Central memory CD4-positive, alpha-beta T cell (primary cell): ENCODE data around the gene CTPS2.
"Not testable (repeated sequence)": the region's sequence is repeated elsewhere in the genome, so short reads cannot be mapped to it uniquely, and the experiment has no call there.

Experiments
- DNase-seq: peaks from one replicate; pipeline ENCODE4 v3.0.0; 2022

The CTPS2 gene

DNA sequence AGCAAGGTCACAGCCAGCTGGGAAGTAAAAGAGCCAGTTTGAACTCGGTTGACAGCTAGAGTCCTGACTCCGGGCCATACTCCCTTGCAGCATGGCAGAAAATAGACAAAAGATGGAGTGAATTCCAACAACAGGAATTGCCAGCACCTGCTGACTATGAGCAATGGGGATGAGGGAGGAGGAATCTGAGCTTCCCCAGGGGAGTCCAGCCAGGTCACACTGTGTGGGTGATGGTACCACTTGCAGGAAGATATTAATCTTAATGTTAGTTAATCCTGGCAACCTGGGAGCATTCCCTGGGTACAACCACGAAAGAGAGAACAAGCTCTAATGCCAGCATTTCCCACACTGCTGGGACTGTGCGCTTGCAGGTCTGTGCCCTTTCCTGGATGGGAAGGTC, 110.6 kb downstream of the CTPS2 start:
- no peak for DNase-seq

DNA sequence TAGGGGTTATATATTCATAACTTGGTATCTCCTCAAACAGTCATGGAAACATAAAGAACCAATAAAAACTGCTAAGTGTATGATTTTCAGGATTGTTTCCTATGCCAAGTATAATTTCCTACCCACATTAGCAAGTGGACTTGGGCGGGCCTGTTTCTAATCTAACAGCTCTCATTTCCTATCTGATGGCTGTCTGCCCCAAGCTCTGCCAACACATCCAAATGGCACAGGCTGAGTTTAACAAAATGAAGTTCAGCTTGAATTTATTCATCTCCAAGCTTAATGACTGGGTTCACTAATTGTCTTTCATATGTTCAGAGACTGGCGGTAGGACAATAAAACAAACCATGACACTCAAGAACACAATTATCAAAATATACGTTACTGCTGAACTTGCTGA, 118.0 kb downstream of the CTPS2 start:
- no peak for DNase-seq

DNA sequence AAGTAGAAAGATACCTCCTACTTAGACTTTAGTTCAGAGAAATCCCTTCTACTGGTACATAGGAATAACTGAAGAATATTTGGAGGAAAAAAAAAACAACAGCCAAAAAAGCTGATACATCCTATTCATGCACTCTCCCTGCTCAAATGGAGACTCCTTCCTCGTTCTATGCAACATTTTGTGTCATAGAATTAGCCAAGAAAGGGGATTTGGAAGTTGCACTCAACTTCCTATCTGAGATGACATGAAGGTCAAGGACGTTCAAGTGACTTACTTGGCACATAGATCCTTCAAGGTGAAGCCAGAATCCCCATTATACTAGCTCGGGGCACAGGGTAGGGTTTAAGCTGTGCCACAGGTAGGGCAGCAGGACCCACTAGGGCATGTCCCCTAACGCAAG, 118.7 kb downstream of the CTPS2 start:
- DNase-seq, result no peak

DNA sequence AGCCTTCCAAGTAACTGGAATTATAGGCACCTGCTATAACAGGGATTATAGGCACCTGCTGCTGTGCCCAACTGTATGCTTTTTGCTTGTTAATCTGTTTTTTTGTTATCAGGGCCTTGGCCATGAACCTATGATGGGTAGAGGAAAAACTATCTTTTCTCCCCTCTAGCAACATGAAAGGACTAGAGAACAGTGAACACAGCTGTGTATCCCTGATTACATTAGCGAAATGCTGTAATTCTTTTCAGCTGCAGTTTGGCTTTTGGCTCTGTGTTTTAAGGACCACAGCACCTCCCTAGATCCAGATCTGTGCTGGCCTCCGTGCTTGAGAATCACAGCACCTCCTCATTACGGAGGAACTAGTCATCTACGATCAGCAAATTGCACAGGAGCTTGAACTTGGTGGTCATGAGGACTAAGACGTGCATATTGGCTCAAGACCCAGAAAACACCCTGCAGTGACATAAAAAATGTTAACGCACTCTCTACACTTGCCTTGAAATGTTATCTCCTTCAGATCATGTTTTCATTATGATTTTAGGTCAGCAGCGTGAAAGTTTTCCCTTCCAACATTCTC, 120.2 kb downstream of the CTPS2 start:
- no peak for DNase-seq

DNA sequence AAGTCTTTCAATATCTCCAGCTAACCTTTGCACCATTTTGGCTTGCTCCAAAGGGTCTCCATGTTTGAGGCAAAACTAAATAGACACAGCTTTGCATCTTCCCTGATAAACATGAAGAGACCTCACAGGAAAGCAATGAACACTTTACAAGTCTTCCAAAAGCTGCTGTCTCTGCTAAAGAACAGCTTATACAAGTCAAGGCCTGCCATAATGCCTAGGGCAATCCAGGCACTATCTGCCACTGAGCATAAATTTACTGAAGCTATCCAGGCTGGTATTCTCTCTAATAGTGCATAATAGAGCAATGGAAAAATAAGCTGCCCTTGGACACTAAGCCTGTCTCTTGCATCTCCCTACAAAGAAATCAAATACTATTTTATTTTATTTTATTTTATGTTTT, 122.6 kb downstream of the CTPS2 start:
- DNase-seq, result no peak

DNA sequence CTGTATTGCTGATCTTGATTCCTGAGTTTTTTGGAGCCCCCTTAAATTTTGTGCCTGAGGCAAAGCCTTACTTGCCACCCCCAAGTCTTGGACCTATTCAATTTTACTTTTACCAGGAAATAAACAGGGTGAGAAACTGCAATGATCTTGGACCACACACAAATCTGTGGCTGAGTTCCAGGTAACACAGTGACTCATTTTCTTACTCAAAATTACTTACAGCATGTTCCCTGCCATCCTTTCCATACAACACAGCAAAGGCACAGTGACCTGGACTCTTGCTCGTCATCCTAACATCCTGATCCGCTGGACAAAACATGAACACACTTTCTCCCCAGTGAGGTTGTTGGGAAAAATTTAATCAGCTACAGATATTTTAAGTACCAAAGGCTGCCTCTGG, 123.3 kb downstream of the CTPS2 start:
- no peak for DNase-seq

DNA sequence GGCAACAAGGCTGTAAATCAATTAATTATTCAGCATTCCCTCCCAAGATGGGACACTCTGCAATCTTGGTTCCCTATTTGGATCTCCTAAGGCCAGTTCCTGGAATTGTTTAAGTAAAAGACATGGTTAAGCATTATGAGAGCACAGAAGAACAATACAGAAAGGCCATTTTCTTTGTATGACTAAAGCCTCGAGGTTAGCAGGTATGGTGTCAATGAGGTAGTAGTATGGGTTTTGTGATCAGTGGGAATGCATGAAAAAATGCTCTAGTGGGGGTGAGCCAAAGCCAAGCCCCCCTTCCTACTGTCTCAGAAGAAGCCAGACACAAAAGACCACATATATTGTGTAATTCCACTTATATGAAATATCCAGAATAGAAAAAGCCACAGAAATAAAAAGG, 124.2 kb downstream of the CTPS2 start:
- DNase-seq, result no peak

DNA sequence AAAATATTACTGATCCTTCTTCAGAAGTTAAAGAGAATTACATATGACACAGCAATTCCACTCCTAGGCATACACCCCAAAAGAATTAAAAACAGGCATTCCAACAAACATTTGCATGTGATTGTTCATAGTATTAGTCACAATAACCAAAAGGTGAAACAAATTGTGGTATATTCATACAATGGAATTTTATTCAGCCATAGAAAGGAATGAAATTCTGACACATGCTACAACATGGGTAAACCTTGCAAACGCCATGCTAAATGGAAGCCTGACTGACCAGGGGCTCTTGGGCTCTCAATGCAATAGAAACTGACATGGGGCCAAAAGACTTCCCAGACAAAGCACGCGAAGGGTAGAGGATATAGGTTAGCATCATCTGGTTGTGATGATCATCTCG, 124.6 kb downstream of the CTPS2 start:
- no peak for DNase-seq

DNA sequence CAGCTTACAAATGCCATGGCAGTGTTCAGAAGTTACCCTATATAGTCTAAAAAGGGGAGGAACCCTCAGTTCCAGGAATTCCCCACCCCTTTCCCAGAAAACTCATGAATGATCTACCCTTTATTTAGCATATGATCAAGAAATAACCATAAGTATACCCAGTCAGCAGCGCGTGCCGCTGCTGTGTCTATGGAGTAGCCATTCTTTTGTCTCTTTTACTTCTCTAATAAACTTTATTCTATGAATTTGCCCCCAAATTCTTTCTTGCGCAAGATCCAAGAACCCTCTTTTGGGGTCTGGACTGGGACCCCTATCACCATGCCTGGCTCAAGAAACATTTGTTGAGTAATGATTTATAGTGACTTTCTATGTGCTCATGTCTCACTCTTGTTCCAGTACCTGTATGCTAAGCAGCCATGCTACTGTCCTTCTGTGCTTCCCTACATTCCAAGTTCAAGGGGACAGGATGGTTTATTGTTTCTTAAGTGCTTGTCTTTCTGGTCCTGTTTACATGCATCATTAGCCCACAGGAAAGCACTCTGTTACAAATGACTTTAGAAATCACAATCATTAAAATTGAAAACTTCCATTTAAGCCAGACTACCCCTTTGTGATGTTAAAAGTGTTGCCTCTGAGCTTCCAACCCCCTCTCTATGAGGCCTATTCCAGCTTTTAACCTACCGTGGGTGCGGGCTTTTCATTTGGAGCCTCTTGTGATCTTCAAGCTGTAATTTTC, 125.9 kb downstream of the CTPS2 start:
- DNase-seq, result no peak

DNA sequence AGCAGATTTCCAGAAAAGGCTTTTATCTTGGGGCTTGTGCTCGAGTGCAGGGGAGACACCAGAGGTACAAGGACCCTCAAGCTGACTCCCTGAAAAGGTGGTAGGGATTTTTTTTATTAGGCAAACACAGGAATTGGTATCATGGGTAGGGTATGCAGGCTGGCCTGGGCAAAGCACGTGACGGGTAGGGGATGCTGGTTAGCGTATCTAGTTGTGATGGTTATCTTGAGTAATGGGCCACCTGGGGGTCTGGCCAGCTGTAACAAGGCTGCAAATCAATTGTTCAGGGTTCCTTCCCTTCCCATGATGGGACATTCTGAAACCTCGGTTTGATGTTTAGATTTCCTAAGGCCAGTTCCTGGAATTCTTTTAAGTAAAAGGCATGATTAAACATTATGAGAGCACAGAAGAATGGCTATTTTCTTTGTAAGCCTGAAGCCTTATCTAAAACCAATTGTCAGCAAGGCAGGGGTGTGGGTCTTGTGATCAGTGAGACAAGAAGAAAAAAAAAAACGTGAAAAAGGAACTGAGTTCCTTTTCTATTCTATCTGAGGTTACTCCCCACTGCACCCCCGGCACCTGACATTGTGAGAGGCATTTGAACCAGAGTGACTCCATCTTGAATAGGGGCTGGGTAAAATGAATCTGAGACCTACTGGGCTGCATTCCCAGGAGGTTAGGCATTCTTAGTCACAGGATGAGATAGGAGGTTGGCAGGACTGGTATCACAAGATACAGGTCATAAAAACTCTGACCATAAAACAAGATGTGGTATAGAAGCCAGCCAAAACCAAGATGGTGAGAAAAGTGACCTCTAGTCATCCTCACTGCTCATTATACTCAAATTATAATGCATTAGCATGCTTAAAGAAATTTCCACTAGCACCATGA, 126.7 kb downstream of the CTPS2 start:
- no peak for DNase-seq

DNA sequence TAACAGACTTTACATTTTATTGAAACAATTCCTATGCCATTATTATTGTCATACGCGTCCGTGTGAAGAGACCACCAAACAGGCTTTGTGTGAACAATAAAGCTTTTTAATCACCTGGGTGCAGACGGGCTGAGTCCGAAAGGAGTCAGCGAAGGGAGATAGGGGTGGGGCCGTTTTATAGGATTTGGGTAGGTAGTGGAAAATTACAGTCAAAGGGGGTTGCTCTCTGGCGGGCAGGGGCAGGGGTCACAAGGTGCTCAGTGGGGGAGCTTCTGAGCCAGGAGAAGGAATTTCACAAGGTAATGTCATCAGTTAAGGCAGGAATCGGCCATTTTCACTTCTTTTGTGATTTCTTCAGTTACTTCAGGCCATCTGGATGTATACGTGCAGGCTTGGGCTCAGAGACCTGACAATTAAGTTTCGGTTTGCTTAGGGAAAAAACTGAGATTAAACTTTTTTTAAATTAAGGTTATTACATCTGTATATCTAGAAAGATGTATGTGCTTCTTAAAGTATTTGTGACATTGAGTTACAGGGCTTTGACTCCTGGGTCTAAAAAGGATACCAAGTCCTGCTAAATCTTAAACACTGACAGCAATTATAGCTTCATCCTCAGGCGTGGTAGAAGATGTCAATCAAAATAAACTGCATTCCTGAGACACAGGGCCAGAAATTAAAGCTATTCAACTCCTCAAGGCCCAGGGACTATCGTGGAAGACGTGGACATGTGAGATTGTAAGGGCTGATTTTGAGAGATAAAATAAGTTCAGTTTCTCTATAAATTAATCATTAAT, 132.3 kb downstream of the CTPS2 start:
- not testable (repeated sequence) for DNase-seq

DNA sequence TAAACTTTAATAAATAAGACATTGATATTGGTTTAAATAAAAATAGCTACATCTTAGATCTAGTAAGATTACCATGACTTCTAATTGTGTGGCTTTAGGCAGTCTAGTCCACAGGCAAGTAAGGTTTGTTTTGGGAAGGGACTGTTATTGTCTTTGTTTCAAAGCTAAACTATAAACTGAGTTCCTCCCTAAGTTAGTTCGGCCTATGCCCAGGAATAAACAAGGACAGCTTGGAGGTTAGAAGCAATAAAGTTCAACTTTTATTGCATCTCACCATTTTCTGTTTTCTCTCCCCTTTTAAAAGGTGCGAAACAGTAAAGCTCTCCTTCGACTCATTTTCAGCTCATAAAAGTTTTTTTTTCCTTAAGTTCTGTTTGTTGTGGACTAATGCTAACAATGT, 133.0 kb downstream of the CTPS2 start:
- DNase-seq, result no peak

DNA sequence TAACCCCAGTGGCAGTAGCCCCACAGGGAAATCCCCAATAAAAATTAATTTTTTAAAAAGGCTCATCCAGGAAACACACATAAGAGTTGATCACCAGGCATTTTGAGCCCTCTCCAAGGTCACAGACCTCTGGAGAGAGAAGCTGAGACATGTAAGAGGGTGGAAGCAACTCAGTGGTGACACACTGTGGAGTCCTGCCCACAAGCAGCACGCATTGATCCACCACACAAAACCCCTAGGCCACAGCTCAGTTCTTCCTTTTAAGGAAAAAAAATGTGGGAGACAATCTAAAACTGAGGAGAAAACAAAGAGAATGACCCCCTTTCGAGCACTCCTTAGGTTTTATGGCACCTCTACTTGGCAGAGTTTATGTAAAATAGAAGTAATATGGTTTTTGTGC, 134.3 kb downstream of the CTPS2 start:
- no peak for DNase-seq

DNA sequence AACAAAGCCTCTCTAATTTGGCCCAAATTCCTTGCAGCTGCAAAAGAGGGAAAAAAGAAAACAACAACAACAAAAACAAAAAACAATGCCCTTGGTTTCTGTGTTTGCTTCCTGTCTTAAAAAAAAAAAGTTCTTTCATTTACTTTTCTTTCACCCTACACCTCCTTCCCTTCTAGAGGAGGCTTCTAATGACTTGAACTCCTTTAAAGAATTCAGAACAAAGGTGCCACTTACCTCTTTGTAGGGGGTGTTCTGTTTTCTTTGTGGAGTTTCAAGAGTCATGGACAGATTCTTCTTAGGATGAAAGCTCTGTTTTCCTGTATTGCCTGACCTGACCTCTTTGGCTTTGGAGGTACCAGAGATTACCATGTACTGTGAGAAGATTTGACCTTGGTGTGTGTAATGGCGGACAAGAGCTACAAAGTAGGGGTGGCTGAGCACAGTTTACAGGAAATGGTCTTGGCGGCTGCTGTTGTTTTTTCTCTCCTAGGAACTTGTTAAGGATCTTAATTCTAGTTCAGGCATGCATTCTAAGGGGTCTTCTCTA, 134.9 kb downstream of the CTPS2 start:
- no peak for DNase-seq

DNA sequence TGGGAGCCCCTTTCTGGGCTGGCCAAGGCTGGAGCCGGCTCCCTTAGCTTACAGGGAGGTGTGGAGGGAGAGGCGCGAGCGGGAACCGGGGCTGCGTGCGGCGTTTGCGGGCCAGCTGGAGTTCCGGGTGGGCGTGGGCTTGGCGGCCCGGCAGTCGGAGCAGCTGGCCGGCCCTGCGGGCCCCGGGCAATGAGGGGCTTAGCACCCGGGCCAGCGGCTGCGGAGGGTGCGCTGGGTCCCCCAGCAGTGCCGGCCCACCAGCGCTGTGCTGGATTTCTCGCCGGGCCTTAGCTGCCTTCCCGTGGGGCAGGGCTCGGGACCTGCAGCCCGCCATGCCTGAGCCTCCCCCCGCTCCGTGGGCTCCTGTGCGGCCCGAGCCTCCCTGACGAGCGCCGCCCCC, 137.1 kb downstream of the CTPS2 start:
- not testable (repeated sequence) for DNase-seq

DNA sequence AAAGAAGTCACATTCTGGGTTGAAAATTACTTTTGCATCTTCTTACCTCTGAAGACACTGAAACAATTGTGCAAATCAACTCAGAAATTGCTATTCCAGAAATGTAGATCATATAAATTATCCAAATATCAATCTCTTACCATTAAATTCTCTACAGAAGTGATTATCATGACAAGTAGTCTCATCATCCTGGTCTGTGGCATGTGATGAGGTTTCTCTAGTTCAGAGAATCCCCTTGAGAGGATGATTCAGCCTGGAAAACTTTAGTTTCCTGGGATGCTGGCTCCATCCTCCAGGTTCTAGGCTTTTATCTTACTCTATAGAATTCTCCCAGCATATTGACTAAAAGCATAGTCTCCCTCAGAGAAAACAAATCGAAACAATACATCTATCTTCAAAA, 138.7 kb downstream of the CTPS2 start:
- no peak for DNase-seq

DNA sequence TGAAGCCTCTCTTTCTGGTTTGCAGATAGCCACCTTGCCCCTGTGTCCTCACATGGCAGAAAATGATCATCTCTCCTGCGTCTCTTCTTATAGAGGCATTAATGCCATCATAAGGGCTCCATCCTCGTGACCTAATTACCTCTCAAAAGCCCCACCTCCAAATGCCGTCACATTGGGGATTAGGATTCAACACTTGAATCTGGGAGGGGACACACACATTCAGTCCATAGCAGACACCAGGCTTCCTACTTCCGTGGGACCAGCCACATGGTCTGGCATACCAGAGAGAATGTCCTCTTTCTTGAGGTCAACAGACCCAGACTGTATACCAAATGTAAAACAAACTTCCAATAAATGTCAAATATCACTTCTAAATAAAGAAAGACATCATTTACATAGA, 144.8 kb downstream of the CTPS2 start:
- DNase-seq, result no peak

DNA sequence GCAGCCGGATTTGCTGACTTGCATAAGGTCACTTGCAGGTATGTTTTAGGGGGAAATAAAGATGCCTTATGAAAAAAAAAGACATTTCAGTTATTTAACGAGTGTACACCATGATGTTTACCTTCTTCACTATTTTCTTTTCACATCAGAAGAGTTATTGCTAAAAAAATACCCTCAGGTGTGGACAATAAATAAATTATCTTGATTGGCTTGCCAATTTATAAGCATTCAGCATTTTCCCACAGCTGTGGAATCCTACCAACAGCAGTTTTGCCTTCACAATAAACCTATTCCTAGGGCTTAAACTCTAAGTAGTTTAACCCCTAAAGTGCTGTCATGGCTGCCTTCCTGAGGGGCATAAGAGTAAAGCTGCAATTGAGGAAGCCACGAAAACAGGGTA, 145.9 kb downstream of the CTPS2 start:
- DNase-seq, result no peak

DNA sequence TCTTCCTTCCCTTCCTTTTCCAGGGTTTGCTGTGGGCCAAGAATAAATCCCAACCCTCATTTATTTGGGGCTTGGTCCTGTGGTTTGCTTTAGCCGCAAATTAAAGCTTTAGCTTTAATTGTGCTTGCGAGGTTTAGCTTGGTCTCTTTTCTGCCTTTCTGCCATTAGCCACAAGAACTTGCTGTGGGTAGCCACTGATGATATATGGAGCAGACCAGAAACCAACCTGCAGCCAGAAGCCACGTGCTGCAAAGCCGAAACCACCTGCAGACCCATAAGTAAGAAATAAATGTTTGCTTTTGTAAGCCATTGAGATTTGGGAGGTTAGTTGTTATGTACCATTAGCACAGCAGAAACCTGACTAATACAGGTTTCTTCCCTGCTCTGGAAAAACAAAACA, 152.3 kb downstream of the CTPS2 start:
- DNase-seq, result no peak

DNA sequence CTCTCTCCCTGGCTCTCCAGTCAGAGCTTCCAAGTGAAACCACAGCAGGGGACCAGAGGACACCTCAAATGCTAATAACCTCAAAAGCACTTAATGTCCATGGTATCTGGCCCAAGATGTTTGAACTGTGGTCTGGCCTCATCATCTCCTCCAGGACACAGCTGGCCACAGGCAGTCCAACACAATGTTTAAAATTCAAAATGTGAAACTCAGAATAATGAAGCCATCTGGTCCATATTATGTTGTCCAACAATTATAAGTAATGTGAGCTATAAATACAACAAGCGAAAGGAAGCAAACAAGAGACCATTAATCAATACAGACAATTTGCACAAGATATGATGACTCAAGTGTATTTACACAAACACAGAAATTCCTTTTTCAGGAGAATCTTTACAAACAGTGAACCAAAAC, 153.3 kb downstream of the CTPS2 start:
- no peak for DNase-seq

DNA sequence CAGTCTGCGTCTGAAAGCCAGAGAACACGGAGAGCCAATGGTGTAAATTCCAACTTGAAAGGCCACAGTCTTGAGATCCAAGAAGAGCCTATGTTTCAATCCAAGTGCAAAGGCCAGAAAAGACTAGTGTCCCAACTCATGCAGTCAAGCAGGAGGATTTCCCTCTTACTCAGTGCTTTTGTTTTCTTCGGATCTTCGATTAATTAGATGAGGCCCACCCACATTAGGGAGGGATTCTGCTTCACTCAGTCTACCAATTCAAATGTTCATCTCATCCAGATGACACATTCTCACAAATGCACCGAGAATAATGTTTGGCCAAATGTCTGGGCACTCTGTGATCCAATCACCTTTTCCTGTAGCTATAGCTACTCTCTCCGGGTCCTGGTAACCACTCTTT, 154.0 kb downstream of the CTPS2 start:
- no peak for DNase-seq

DNA sequence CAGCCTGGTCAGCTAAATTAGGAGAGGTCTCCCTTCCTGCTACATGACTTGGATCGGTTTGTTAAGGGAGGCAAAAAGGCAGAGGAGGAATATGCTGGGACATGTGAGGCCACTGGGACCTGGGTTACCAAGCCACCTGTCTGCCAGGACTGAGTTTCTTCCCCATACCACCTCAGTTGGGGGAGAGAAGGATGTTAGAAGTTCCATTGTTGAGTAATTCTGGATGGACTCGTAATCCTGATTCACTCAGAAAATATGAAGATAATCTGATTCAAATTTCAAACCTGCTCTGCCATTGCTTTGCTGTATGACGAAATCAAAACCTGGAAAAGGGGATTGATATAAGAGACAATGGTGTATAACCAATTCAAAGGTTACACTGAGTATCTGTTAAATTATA, 159.9 kb downstream of the CTPS2 start:
- DNase-seq, result no peak

DNA sequence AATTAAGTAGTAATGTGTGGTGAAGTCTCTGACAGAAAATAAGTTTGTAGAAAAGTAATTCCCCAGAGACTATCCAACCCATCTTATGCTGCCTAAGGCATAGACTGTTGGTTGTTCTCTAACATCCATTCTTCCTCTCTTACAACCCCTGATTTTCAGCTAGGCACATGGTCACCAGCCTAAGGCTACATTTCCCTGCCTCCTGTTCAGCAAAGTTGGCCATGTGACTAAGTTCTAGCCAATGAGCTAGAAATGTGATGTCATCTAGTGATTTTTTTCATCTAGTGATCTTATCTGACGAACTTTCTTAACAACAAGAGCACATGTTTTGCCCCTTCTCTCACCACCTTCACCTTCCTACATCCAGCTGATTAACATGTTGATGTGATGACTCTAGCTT, 164.8 kb downstream of the CTPS2 start:
- no peak for DNase-seq
